Measurements from ENCODE around the gene PCBP2. TPM values are rescaled to one million over a fixed set of nuclear protein-coding genes. Genes with fewer than 3 reads are reported as not detected.
"Not testable (repeated sequence)": the region's sequence is repeated elsewhere in the genome, so short reads cannot be mapped to it uniquely, and the experiment has no call there.

Gene PCBP2
- total RNA-seq: 100 to 1,000 TPM; 897 to 926 TPM

GRCh38 chr12:53451661-53452158 is at the start of gene PCBP2:
Gene PCBP2, plus strand, starts transcription at chr12:53452102. Its CDS starts 2,699 bp downstream, at chr12:53454801.
- H3K27ac Mint-ChIP-seq: peak within 1 kb of the TSS; percentile 98
- intact Hi-C loops (cut with micrococcal nuclease): loop anchor here (1.0 to 5.0 kb wide), 9 partner anchors 10 to 271 kb away; partner anchors contain the start of genes AAAS, ATP5MC2, CSAD and PRR13
- H3K36me3 Mint-ChIP-seq: peaks cover 51% of the 10 kb centered on the region
- CTCF ChIA-PET: interaction anchor here (1.0 to 1.4 kb wide), 2 partner anchors 42 to 99 kb away, joined by 3 to 7 read pairs; no protein-coding TSS in a partner anchor
- peak within 1 kb of the TSS; percentile 94 for H3K4me3 Mint-ChIP-seq
- H3K4me1 Mint-ChIP-seq (ENCODE audit: low read depth): peaks cover 23% of the 10 kb centered on the region
- no peaks in the 10 kb centered on the region for H3K9me3 Mint-ChIP-seq
- DNase-seq: peak; percentile 99
- no peaks in the 10 kb centered on the region for H3K27me3 Mint-ChIP-seq
- POLR2A ChIA-PET: interaction anchor here (0.7 kb wide), 1 partner anchor 22 kb away, joined by 3 read pairs; no protein-coding TSS in a partner anchor

- POLR2A ChIA-PET; H3K4me3 Mint-ChIP-seq; H3K9me3 Mint-ChIP-seq; H3K4me1 Mint-ChIP-seq (ENCODE audit: low read depth); intact Hi-C loops (cut with micrococcal nuclease); H3K27me3 Mint-ChIP-seq; H3K27ac Mint-ChIP-seq; DNase-seq: not testable (repeated sequence)
- CTCF ChIA-PET: interaction anchor here (1.1 to 1.2 kb wide), 3 partner anchors 50 to 107 kb away, joined by 3 to 4 read pairs (median 4); no protein-coding TSS in a partner anchor
- H3K36me3 Mint-ChIP-seq: peaks cover 15% of the 10 kb centered on the region
Observed at GRCh38 chr12:53402351-53402750, 49.6 kb upstream of the PCBP2 start.

- H3K9me3 Mint-ChIP-seq: no peaks in the 10 kb centered on the region
- peaks cover 15% of the 10 kb centered on the region for H3K36me3 Mint-ChIP-seq
- no peak overlapping the region for H3K4me3 Mint-ChIP-seq
- DNase-seq: no peak
- H3K27me3 Mint-ChIP-seq: no peaks in the 10 kb centered on the region
- ChIA-PET POLR2A (no interaction called here), CTCF (interaction anchor here (1.2 kb wide), 1 partner anchor 50 kb away, joined by 4 read pairs; no protein-coding TSS in a partner anchor)
- peaks cover 7% of the 10 kb centered on the region for H3K4me1 Mint-ChIP-seq (ENCODE audit: low read depth)
- intact Hi-C loops (cut with micrococcal nuclease): no loop called here
- no peak overlapping the region for H3K27ac Mint-ChIP-seq
Observed at GRCh38 chr12:53402871-53403270, 49.0 kb upstream of the PCBP2 start.

- Mint-ChIP-seq H3K4me1 (ENCODE audit: low read depth) (peaks cover 29% of the 10 kb centered on the region), H3K36me3 (peaks cover 34% of the 10 kb centered on the region), H3K27me3 (no peaks in the 10 kb centered on the region), H3K9me3 (no peaks in the 10 kb centered on the region), H3K4me3 (no peak overlapping the region), H3K27ac (no peak overlapping the region)
- intact Hi-C loops (cut with micrococcal nuclease): no loop called here
- CTCF ChIA-PET: interaction anchor here (0.8 to 3.4 kb wide), 2 partner anchors 10 to 58 kb away, joined by 3 to 20 read pairs; no protein-coding TSS in a partner anchor
- POLR2A ChIA-PET: interaction anchor here (1.0 kb wide), 1 partner anchor 229 kb away, joined by 5 read pairs; no protein-coding TSS in a partner anchor
- DNase-seq: no peak
Observed at GRCh38 chr12:53410951-53411350, 41.0 kb upstream of the PCBP2 start.

- POLR2A ChIA-PET: interaction anchor here (0.5 kb wide), 1 partner anchor 18 kb away, joined by 3 read pairs; no protein-coding TSS in a partner anchor
Observed at GRCh38 chr12:53413485-53414204, 38.3 kb upstream of the PCBP2 start.

GRCh38 chr12:53414756-53415417 is 37.0 kb upstream of the PCBP2 start:
- H3K4me1 Mint-ChIP-seq (ENCODE audit: low read depth): peaks cover 54% of the 10 kb centered on the region
- no peak overlapping the region for H3K4me3 Mint-ChIP-seq
- ChIA-PET POLR2A (interaction anchor here (0.7 kb wide), 1 partner anchor 18 kb away, joined by 3 read pairs; no protein-coding TSS in a partner anchor), CTCF (interaction anchor here (0.6 to 5.9 kb wide), 2 partner anchors 63 to 90 kb away, joined by 3 to 52 read pairs; no protein-coding TSS in a partner anchor)
- no peak overlapping the region for H3K27ac Mint-ChIP-seq
- intact Hi-C loops (cut with micrococcal nuclease): no loop called here
- H3K36me3 Mint-ChIP-seq: peaks cover 22% of the 10 kb centered on the region
- no peaks in the 10 kb centered on the region for H3K9me3 Mint-ChIP-seq
- no peaks in the 10 kb centered on the region for H3K27me3 Mint-ChIP-seq
- DNase-seq: no peak

More at GRCh38 chr12:53413485-53414204, 38.3 kb upstream of the PCBP2 start:
- peak overlapping the region; percentile 61 for H3K27ac Mint-ChIP-seq
- peaks cover 28% of the 10 kb centered on the region for H3K36me3 Mint-ChIP-seq
- CTCF ChIA-PET: interaction anchor here (1.0 to 5.9 kb wide), 3 partner anchors 32 to 89 kb away, joined by 3 to 52 read pairs (median 3); no protein-coding TSS in a partner anchor
- no peaks in the 10 kb centered on the region for H3K9me3 Mint-ChIP-seq
- DNase-seq: no peak
- no peaks in the 10 kb centered on the region for H3K27me3 Mint-ChIP-seq
- no peak overlapping the region for H3K4me3 Mint-ChIP-seq
- intact Hi-C loops (cut with micrococcal nuclease): no loop called here
- H3K4me1 Mint-ChIP-seq (ENCODE audit: low read depth): peaks cover 46% of the 10 kb centered on the region

GRCh38 chr12:53415752-53416389 is 36.0 kb upstream of the PCBP2 start:
- Mint-ChIP-seq H3K4me1 (ENCODE audit: low read depth) (peaks cover 57% of the 10 kb centered on the region), H3K36me3 (peaks cover 17% of the 10 kb centered on the region)
- H3K9me3 Mint-ChIP-seq; H3K27me3 Mint-ChIP-seq; intact Hi-C loops (cut with micrococcal nuclease); DNase-seq; H3K27ac Mint-ChIP-seq; H3K4me3 Mint-ChIP-seq; POLR2A ChIA-PET: not testable (repeated sequence)
- CTCF ChIA-PET: interaction anchor here (5.9 kb wide), 1 partner anchor 64 kb away, joined by 52 read pairs; no protein-coding TSS in a partner anchor

GRCh38 chr12:53417291-53417816 is 34.5 kb upstream of the PCBP2 start:
- H3K9me3 Mint-ChIP-seq; H3K36me3 Mint-ChIP-seq; H3K27me3 Mint-ChIP-seq; intact Hi-C loops (cut with micrococcal nuclease): not testable (repeated sequence)
- Mint-ChIP-seq H3K4me1 (ENCODE audit: low read depth) (peaks cover 51% of the 10 kb centered on the region), H3K27ac (peak overlapping the region; percentile 19), H3K4me3 (peak overlapping the region; percentile 9)
- POLR2A ChIA-PET: interaction anchor here (0.8 kb wide), 1 partner anchor 20 kb away, joined by 3 read pairs; no protein-coding TSS in a partner anchor
- peak; percentile 31 for DNase-seq
- CTCF ChIA-PET: interaction anchor here (1.4 to 5.9 kb wide), 5 partner anchors 11 to 96 kb away, joined by 4 to 52 read pairs (median 8); partner anchors contain the start of gene AAAS

GRCh38 chr12:53418221-53418620 is 33.7 kb upstream of the PCBP2 start:
- Mint-ChIP-seq H3K9me3 (no peaks in the 10 kb centered on the region), H3K27ac (no peak overlapping the region), H3K4me1 (ENCODE audit: low read depth) (peaks cover 44% of the 10 kb centered on the region), H3K36me3 (peaks cover 2% of the 10 kb centered on the region), H3K4me3 (no peak overlapping the region), H3K27me3 (no peaks in the 10 kb centered on the region)
- CTCF ChIA-PET: interaction anchor here (1.6 to 5.9 kb wide), 4 partner anchors 10 to 73 kb away, joined by 4 to 52 read pairs (median 10); no protein-coding TSS in a partner anchor
- intact Hi-C loops (cut with micrococcal nuclease): no loop called here
- DNase-seq: no peak
- POLR2A ChIA-PET: no interaction called here

- CTCF ChIA-PET: interaction anchor here (1.0 to 7.5 kb wide), 5 partner anchors 10 to 89 kb away, joined by 3 to 207 read pairs (median 7); no protein-coding TSS in a partner anchor
- no peak for DNase-seq
- Mint-ChIP-seq H3K4me3 (no peak overlapping the region), H3K27me3 (no peaks in the 10 kb centered on the region), H3K4me1 (ENCODE audit: low read depth) (peaks cover 38% of the 10 kb centered on the region), H3K27ac (no peak overlapping the region), H3K36me3 (no peaks in the 10 kb centered on the region), H3K9me3 (no peaks in the 10 kb centered on the region)
- intact Hi-C loops (cut with micrococcal nuclease): no loop called here
- POLR2A ChIA-PET: interaction anchor here (0.6 kb wide), 1 partner anchor 20 kb away, joined by 3 read pairs; no protein-coding TSS in a partner anchor
Observed at GRCh38 chr12:53419756-53420155, 32.1 kb upstream of the PCBP2 start.

GRCh38 chr12:53422247-53422646 is 29.7 kb upstream of the PCBP2 start:
- H3K36me3 Mint-ChIP-seq; H3K4me3 Mint-ChIP-seq; H3K27me3 Mint-ChIP-seq; H3K9me3 Mint-ChIP-seq; DNase-seq; H3K27ac Mint-ChIP-seq; intact Hi-C loops (cut with micrococcal nuclease): not testable (repeated sequence)
- ChIA-PET POLR2A (interaction anchor here (0.6 kb wide), 1 partner anchor 16 kb away, joined by 4 read pairs; no protein-coding TSS in a partner anchor), CTCF (interaction anchor here (0.6 to 7.5 kb wide), 12 partner anchors 20 to 375 kb away, joined by 3 to 207 read pairs (median 7); partner anchors contain the start of gene AAAS)
- peaks cover 28% of the 10 kb centered on the region for H3K4me1 Mint-ChIP-seq (ENCODE audit: low read depth)

Measured in activated CD4-positive, alpha-beta memory T cell treated with anti-CD3 and anti-CD28 coated beads for 36 hours (primary cell).